ENCODE data around the gene OSTC.
"Not testable (repeated sequence)": the region's sequence is repeated elsewhere in the genome, so short reads cannot be mapped to it uniquely, and the experiment has no call there.

Gene OSTC

GRCh38 chr4:108703966-108704365 lies 53.6 kb downstream of the OSTC start:
- FAIRE-seq (no peak), DNase-seq (ENCODE audit: insufficient read length, low spot score) (no peak)
- no peak for TF ChIP-seq POLR2A (IDR thresholded peaks at IDR 0.05; ENCODE audit: low read depth, low read length)
- no peak for TF ChIP-seq SPI1 (IDR thresholded peaks at IDR 0.05; ENCODE audit: low read depth, low read length)
- no peak for TF ChIP-seq TAF1 (IDR thresholded peaks at IDR 0.05; ENCODE audit: low read depth, low read length)
- TF ChIP-seq POU2F2 (IDR thresholded peaks at IDR 0.05; ENCODE audit: low read depth, low read length), result no peak

GRCh38 chr4:108706289-108706688 lies 55.9 kb downstream of the OSTC start:
- TF ChIP-seq TAF1 (IDR thresholded peaks at IDR 0.05; ENCODE audit: low read depth, low read length) (no peak), SPI1 (IDR thresholded peaks at IDR 0.05; ENCODE audit: low read depth, low read length) (no peak), POLR2AphosphoS5 (IDR thresholded peaks at IDR 0.05; ENCODE audit: low read depth, low read length) (no peak), PAX5 (IDR thresholded peaks at IDR 0.05; ENCODE audit: insufficient read depth, low read length, severe bottlenecking) (no peak), POU2F2 (IDR thresholded peaks at IDR 0.05; ENCODE audit: low read depth, low read length) (no peak), POLR2A (IDR thresholded peaks at IDR 0.05; ENCODE audit: low read depth, low read length) (no peak)
- FAIRE-seq, result no peak

GRCh38 chr4:108709234-108709633 lies 58.8 kb downstream of the OSTC start:
- no peak for FAIRE-seq

More at GRCh38 chr4:108706289-108706688, 55.9 kb downstream of the OSTC start:
- DNase-seq (ENCODE audit: insufficient read length, low spot score), result no peak

GRCh38 chr4:108709722-108710121 lies 59.3 kb downstream of the OSTC start:
- DNase-seq (ENCODE audit: insufficient read length, low spot score) (no peak), FAIRE-seq (no peak)
- TF ChIP-seq TAF1 (IDR thresholded peaks at IDR 0.05; ENCODE audit: low read depth, low read length) (no peak), POLR2AphosphoS5 (IDR thresholded peaks at IDR 0.05; ENCODE audit: low read depth, low read length) (no peak), POLR2A (IDR thresholded peaks at IDR 0.05; ENCODE audit: low read depth, low read length) (no peak), PAX5 (IDR thresholded peaks at IDR 0.05; ENCODE audit: insufficient read depth, low read length, severe bottlenecking) (no peak), POU2F2 (IDR thresholded peaks at IDR 0.05; ENCODE audit: low read depth, low read length) (no peak), SPI1 (IDR thresholded peaks at IDR 0.05; ENCODE audit: low read depth, low read length) (no peak)

More at GRCh38 chr4:108709234-108709633, 58.8 kb downstream of the OSTC start:
- DNase-seq (ENCODE audit: insufficient read length, low spot score), result no peak
- TF ChIP-seq SPI1 (IDR thresholded peaks at IDR 0.05; ENCODE audit: low read depth, low read length), result no peak
- TF ChIP-seq POLR2AphosphoS5 (IDR thresholded peaks at IDR 0.05; ENCODE audit: low read depth, low read length), result no peak
- no peak for TF ChIP-seq TAF1 (IDR thresholded peaks at IDR 0.05; ENCODE audit: low read depth, low read length)
- TF ChIP-seq POLR2A (IDR thresholded peaks at IDR 0.05; ENCODE audit: low read depth, low read length), result no peak
- no peak for TF ChIP-seq PAX5 (IDR thresholded peaks at IDR 0.05; ENCODE audit: insufficient read depth, low read length, severe bottlenecking)
- TF ChIP-seq POU2F2 (IDR thresholded peaks at IDR 0.05; ENCODE audit: low read depth, low read length), result no peak

GRCh38 chr4:108710578-108710977 lies 60.2 kb downstream of the OSTC start:
- not testable (repeated sequence) for FAIRE-seq; DNase-seq (ENCODE audit: insufficient read length, low spot score)

- DNase-seq (ENCODE audit: insufficient read length, low spot score), result no peak
- no peak for FAIRE-seq
- TF ChIP-seq POLR2AphosphoS5 (IDR thresholded peaks at IDR 0.05; ENCODE audit: low read depth, low read length), result no peak
- no peak for TF ChIP-seq POU2F2 (IDR thresholded peaks at IDR 0.05; ENCODE audit: low read depth, low read length)
- TF ChIP-seq PAX5 (IDR thresholded peaks at IDR 0.05; ENCODE audit: insufficient read depth, low read length, severe bottlenecking), result no peak
Measured at GRCh38 chr4:108714880-108715279, 64.5 kb downstream of the OSTC start.

- no peak for TF ChIP-seq PAX5 (IDR thresholded peaks at IDR 0.05; ENCODE audit: insufficient read depth, low read length, severe bottlenecking)
- TF ChIP-seq TAF1 (IDR thresholded peaks at IDR 0.05; ENCODE audit: low read depth, low read length), result no peak
- FAIRE-seq, result no peak
- no peak for DNase-seq (ENCODE audit: insufficient read length, low spot score)
Measured at GRCh38 chr4:108716340-108716739, 65.9 kb downstream of the OSTC start.

- TF ChIP-seq POLR2AphosphoS5 (IDR thresholded peaks at IDR 0.05; ENCODE audit: low read depth, low read length), result no peak
- no peak for TF ChIP-seq POU2F2 (IDR thresholded peaks at IDR 0.05; ENCODE audit: low read depth, low read length)
- no peak for TF ChIP-seq POLR2A (IDR thresholded peaks at IDR 0.05; ENCODE audit: low read depth, low read length)
- no peak for TF ChIP-seq SPI1 (IDR thresholded peaks at IDR 0.05; ENCODE audit: low read depth, low read length)
- no peak for TF ChIP-seq TAF1 (IDR thresholded peaks at IDR 0.05; ENCODE audit: low read depth, low read length)
- no peak for TF ChIP-seq PAX5 (IDR thresholded peaks at IDR 0.05; ENCODE audit: insufficient read depth, low read length, severe bottlenecking)
- no peak for DNase-seq (ENCODE audit: insufficient read length, low spot score)
- FAIRE-seq, result no peak
Measured at GRCh38 chr4:108717386-108717785, 67.0 kb downstream of the OSTC start.
